OCI-LY7 (cell line): ENCODE measurements around the gene SCGB3A1. TPM values are rescaled to one million over a fixed set of nuclear protein-coding genes. Genes with fewer than 3 reads are reported as not detected.

ENCODE experiments used
- BruUV-seq: library from RNA; stranded (reverse); fragments of 400-500 nt; replicated peaks from 2 replicates; lab custom pipeline; 2021; lab: Mats Ljungman, UMichigan
- CTCF ChIA-PET: fragments of 300-600 bp; sonication (Branson Sonifier 250); formaldehyde crosslinking; loops from one replicate; lab custom pipeline; 2022; ENCODE audit warnings: antibody characterized with exemption; ENCODE audit not compliant: unreplicated experiment; lab: Charles Lee
- POLR2A ChIA-PET: fragments of 300-600 bp; sonication (Branson Sonifier 250); formaldehyde crosslinking; loops from one replicate; lab custom pipeline; 2022; ENCODE audit warnings: antibody characterized with exemption; lab: Charles Lee
- DNase-seq: peaks from one replicate; pipeline ENCODE4 v3.0.0-alpha.2; 2015; ENCODE audit warnings: low spot score
- H2AFZ ChIP-seq: fragments of 200-600 bp; sonication (generic), shearing (Covaris generic); 2 replicates; pipeline ENCODE4 v1.6.1; 2014; ENCODE audit warnings: mild to moderate bottlenecking, antibody characterized with exemption, low read length, moderate library complexity
- H3K27ac ChIP-seq: fragments of 200-600 bp; sonication (generic); 2 replicates; pipeline ENCODE4 v1.5.1; 2014; ENCODE audit warnings: mixed run types, low read depth, mild to moderate bottlenecking, moderate library complexity, low read length, inconsistent platforms; ENCODE audit not compliant: poor library complexity, severe bottlenecking
- H3K36me3 ChIP-seq: fragments of 200-600 bp; sonication (generic); 2 replicates; pipeline ENCODE4 v1.6.1; 2014; ENCODE audit warnings: mild to moderate bottlenecking, antibody characterized with exemption, low read length, moderate library complexity, mixed read lengths; ENCODE audit not compliant: insufficient read depth
- H3K4me1 ChIP-seq: fragments of 200-600 bp; sonication (generic); 2 replicates; pipeline ENCODE4 v1.5.1; 2014; ENCODE audit warnings: mild to moderate bottlenecking, low read length; ENCODE audit not compliant: insufficient read depth, poor library complexity, severe bottlenecking
- H3K4me2 ChIP-seq: fragments of 200-600 bp; sonication (generic); 2 replicates; pipeline ENCODE4 v1.6.1; 2014; ENCODE audit warnings: mild to moderate bottlenecking, low read length
- H3K4me3 ChIP-seq: fragments of 200-600 bp; sonication (generic); 2 replicates; pipeline ENCODE4 v1.5.1; 2014; ENCODE audit warnings: mild to moderate bottlenecking, low read depth, low read length; ENCODE audit not compliant: poor library complexity, severe bottlenecking
- H3K79me2 ChIP-seq: fragments of 200-600 bp; sonication (generic); 2 replicates; pipeline ENCODE4 v1.6.1; 2016; ENCODE audit warnings: low read depth, mild to moderate bottlenecking, low read length, moderate library complexity, mixed read lengths; ENCODE audit not compliant: insufficient read depth
- H3K9me2 ChIP-seq: fragments of 200-600 bp; sonication (generic); 2 replicates; pipeline ENCODE4 v1.6.1; 2016; ENCODE audit warnings: mild to moderate bottlenecking, low read length, mixed read lengths; ENCODE audit not compliant: insufficient read depth
- H3K9me3 ChIP-seq: fragments of 200-600 bp; sonication (generic); 2 replicates; pipeline ENCODE4 v1.6.1; 2014; ENCODE audit warnings: mild to moderate bottlenecking, mixed run types, low read length, mixed read lengths
- H4K20me1 ChIP-seq: fragments of 200-600 bp; sonication (generic); 2 replicates; pipeline ENCODE4 v1.6.1; 2014; ENCODE audit warnings: mild to moderate bottlenecking, antibody characterized with exemption, low read length, moderate library complexity, mixed read lengths; ENCODE audit not compliant: insufficient read depth
- CTCF ChIP-seq: fragments of 200-600 bp; sonication (generic); conservative IDR thresholded peaks from 2 replicates; pipeline ENCODE4 v1.5.1; 2014; ENCODE audit warnings: mild to moderate bottlenecking, antibody characterized with exemption, low read length, moderate library complexity, mixed read lengths
- EZH2phosphoT487 ChIP-seq: fragments of 200-600 bp; sonication (generic); IDR thresholded peaks from 2 replicates; pipeline ENCODE4 v1.6.1; 2018; ENCODE audit warnings: low read depth, borderline replicate concordance, mild to moderate bottlenecking, mixed run types, antibody characterized with exemption, low read length, moderate library complexity, mixed read lengths
- intact Hi-C: fragments of 100-400 bp; cut with micrococcal nuclease; formaldehyde crosslinking; loops from one replicate; pipeline ENCODE4 v1.10.0; 2022; ENCODE audit not compliant: unreplicated experiment
- total RNA-seq, 2 experiments: library from RNA; depleted of rRNA in 1 of 2; stranded (reverse); fragments of >200 nt in 1 of 2; shearing (Covaris generic) in 1 of 2; gene quantifications; 2 replicates each; pipeline ENCODE4 v1.2.3, GENCODE V29; 2014 to 2022

SCGB3A1 gene
- total RNA-seq, 2 experiments from 2014 or later, result not detected

GRCh38 chr5:180639287-180639686 is 48.0 kb upstream of the SCGB3A1 start:
- intact Hi-C loops, result no loop called here
- H3K9me3 ChIP-seq, result no peaks in the 10 kb centered on the region
- no peaks in the 10 kb centered on the region for H3K79me2 ChIP-seq
- no TSS peak for BruUV-seq
- H3K4me3 ChIP-seq, result no peak overlapping the region
- H3K9me2 ChIP-seq, result no peaks in the 10 kb centered on the region
- no peaks in the 10 kb centered on the region for H4K20me1 ChIP-seq
- no peak for DNase-seq
- H3K36me3 ChIP-seq, result no peaks in the 10 kb centered on the region
- no peak overlapping the region for H3K4me2 ChIP-seq
- H3K27ac ChIP-seq, result no peak overlapping the region
- CTCF ChIA-PET, result no interaction called here
- POLR2A ChIA-PET, result no interaction called here
- H3K4me1 ChIP-seq, result no peaks in the 10 kb centered on the region
- H2AFZ ChIP-seq, result no peak overlapping the region
- TF ChIP-seq CTCF, result no peak
- no peak for TF ChIP-seq EZH2phosphoT487

GRCh38 chr5:180637962-180638680 is 46.8 kb upstream of the SCGB3A1 start:
- BruUV-seq, result no TSS peak
- no peak overlapping the region for H2AFZ ChIP-seq
- H3K4me3 ChIP-seq, result no peak overlapping the region
- TF ChIP-seq CTCF (no peak), EZH2phosphoT487 (no peak)
- CTCF ChIA-PET, result no interaction called here
- intact Hi-C loops, result no loop called here
- H3K4me1 ChIP-seq, result no peaks in the 10 kb centered on the region
- no peaks in the 10 kb centered on the region for H3K9me3 ChIP-seq
- H3K4me2 ChIP-seq, result no peak overlapping the region
- H3K27ac ChIP-seq, result no peak overlapping the region
- no peaks in the 10 kb centered on the region for H3K79me2 ChIP-seq
- H3K36me3 ChIP-seq, result no peaks in the 10 kb centered on the region
- POLR2A ChIA-PET, result interaction anchor here (0.6 kb wide), 1 partner anchor 1739 kb away, joined by 3 read pairs; no protein-coding TSS in a partner anchor
- no peaks in the 10 kb centered on the region for H4K20me1 ChIP-seq
- DNase-seq, result no peak
- no peaks in the 10 kb centered on the region for H3K9me2 ChIP-seq

- Histone ChIP-seq H3K4me2 (no peak overlapping the region), H3K4me3 (no peak overlapping the region), H3K79me2 (no peaks in the 10 kb centered on the region), H3K9me2 (no peaks in the 10 kb centered on the region), H2AFZ (no peak overlapping the region), H3K4me1 (no peaks in the 10 kb centered on the region), H4K20me1 (no peaks in the 10 kb centered on the region), H3K9me3 (no peaks in the 10 kb centered on the region), H3K27ac (no peak overlapping the region), H3K36me3 (no peaks in the 10 kb centered on the region)
- intact Hi-C loops, result no loop called here
- TF ChIP-seq CTCF (no peak), EZH2phosphoT487 (no peak)
- ChIA-PET CTCF (no interaction called here), POLR2A (interaction anchor here (0.6 kb wide), 1 partner anchor 1567 kb away, joined by 7 read pairs; no protein-coding TSS in a partner anchor)
- DNase-seq, result no peak
- no TSS peak for BruUV-seq
These were observed 45.2 kb upstream of the SCGB3A1 start for GRCh38 chr5:180636403-180637075.
